Mucosa of rectum (tissue), 2 donors: Measurements from ENCODE around the gene PGRMC2.
"Not testable (repeated sequence)": the region's sequence is repeated elsewhere in the genome, so short reads cannot be mapped to it uniquely, and the experiment has no call there.

ENCODE experiments used
- H3K27ac ChIP-seq, 2 donors: one replicate each; pipeline ENCODE4 v1.7.0; 2013; ENCODE audit warnings: inconsistent platforms in 2 of 2, low read depth in 2 of 2, low read length in 2 of 2
- H3K27me3 ChIP-seq, 2 donors: one replicate each; pipeline ENCODE4 v1.7.0; 2013; ENCODE audit warnings: low read length in 2 of 2; ENCODE audit not compliant: control insufficient read depth in 2 of 2, insufficient read depth in 2 of 2
- H3K36me3 ChIP-seq, 2 donors: one replicate each; pipeline ENCODE4 v1.7.0; 2013; ENCODE audit warnings: low read length in 2 of 2; ENCODE audit not compliant: control insufficient read depth in 2 of 2, insufficient read depth in 2 of 2
- H3K4me1 ChIP-seq, 2 donors: one replicate each; pipeline ENCODE4 v1.7.0; 2013; ENCODE audit warnings: low read length in 2 of 2, mild to moderate bottlenecking in 1 of 2; ENCODE audit not compliant: control insufficient read depth in 2 of 2, insufficient read depth in 2 of 2
- H3K4me3 ChIP-seq, 2 donors: one replicate each; pipeline ENCODE4 v1.7.0; 2013; ENCODE audit warnings: low read length in 2 of 2
- H3K9ac ChIP-seq, 2 donors: one replicate each; pipeline ENCODE4 v1.7.0; 2013; ENCODE audit warnings: low read length in 2 of 2, low read depth in 1 of 2, mild to moderate bottlenecking in 1 of 2
- H3K9me3 ChIP-seq, 2 donors: one replicate each; pipeline ENCODE4 v1.7.0; 2013; ENCODE audit warnings: low read length in 2 of 2; ENCODE audit not compliant: control insufficient read depth in 2 of 2
- donor health status: healthy.
- donor health status: Normal muscosa, but diverticular disease.

The PGRMC2 gene

DNA sequence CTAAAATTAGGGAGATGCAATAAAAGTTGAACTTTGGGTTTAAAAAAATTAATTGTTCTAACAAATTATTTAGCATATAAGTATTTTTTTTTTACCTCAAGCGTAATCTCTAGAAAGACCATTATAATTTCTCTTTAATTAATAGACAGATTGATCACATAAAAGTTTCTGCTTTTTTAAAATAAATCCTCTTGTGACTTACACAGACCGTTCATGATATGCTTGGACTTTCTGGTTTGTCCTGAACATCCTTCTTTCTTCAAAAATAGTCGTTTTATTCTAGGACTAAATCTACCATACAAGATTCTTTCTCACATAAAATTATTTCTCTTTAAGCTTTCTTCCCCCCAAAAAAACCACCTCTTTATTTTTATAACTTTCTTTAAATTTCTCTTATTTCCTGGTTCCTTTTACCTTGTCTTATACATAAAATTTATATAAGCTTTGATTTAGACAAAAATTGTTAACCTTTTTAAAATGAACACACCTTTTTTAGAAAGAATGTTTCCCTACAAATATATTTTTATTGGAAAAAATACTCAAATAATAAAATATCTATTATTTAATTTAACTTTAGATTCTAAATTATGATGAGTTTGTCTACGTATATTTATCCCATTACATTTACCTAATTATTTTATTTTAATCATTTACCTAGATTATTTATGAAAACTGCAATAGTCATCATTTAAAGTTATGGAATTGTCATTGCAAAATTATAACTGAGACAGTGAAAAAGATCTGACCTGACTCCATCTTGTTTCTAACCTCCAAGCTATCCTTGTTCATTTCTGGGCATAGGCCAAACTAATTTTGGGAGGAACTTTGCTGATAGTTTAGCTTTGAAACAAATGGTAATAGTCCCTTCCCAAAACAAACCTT lies 37.6 kb downstream of the PGRMC2 start:
- Histone ChIP-seq H3K4me3 (no peak overlapping the region), H3K9ac (no peak overlapping the region), H3K27ac (no peak overlapping the region), H3K36me3 (no peaks in the 10 kb centered on the region), H3K27me3 (no peaks in the 10 kb centered on the region), H3K9me3 (no peaks in the 10 kb centered on the region), H3K4me1 (no peaks in the 10 kb centered on the region)

- Histone ChIP-seq H3K27ac (no peak overlapping the region), H3K36me3 (no peaks in the 10 kb centered on the region), H3K9ac (no peak overlapping the region), H3K27me3 (no peaks in the 10 kb centered on the region), H3K4me3 (no peak overlapping the region), H3K4me1 (no peaks in the 10 kb centered on the region), H3K9me3 (no peaks in the 10 kb centered on the region)
Measured at GRCh38 chr4:128247906-128248305, 39.7 kb downstream of the PGRMC2 start.

GRCh38 chr4:128245391-128245790 lies 42.2 kb downstream of the PGRMC2 start:
- H3K27me3 ChIP-seq, H3K4me1 ChIP-seq, H3K36me3 ChIP-seq, H3K27ac ChIP-seq, H3K9ac ChIP-seq, H3K9me3 ChIP-seq, H3K4me3 ChIP-seq: not testable (repeated sequence)

GRCh38 chr4:128244379-128244778 lies 43.2 kb downstream of the PGRMC2 start:
- Histone ChIP-seq H3K4me3 (no peak overlapping the region), H3K9ac (no peak overlapping the region), H3K27ac (no peak overlapping the region), H3K9me3 (no peaks in the 10 kb centered on the region), H3K36me3 (no peaks in the 10 kb centered on the region), H3K27me3 (no peaks in the 10 kb centered on the region), H3K4me1 (no peaks in the 10 kb centered on the region)

DNA sequence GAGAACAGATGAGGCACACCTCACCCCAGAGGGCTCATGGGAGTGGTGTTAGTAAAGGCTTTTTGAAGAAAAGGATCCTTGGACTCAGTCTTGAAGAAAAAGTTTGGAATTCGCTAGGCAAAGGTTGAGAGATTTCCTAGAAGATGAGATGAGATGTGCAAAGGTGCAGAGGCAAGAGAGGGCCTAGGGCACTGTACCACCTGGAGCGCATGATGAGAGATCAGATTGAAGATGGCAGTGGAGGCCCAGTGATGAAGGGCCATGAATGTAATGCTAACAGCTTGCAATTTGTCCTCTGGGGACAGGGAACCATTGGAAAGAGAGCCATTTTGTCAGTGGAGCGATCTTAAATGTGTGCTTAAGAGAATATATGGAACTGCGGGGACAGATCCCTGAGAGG lies 45.0 kb downstream of the PGRMC2 start:
- Histone ChIP-seq H3K4me3 (no peak overlapping the region), H3K4me1 (no peaks in the 10 kb centered on the region), H3K9ac (no peak overlapping the region), H3K27me3 (no peaks in the 10 kb centered on the region), H3K27ac (no peak overlapping the region), H3K36me3 (no peaks in the 10 kb centered on the region), H3K9me3 (no peaks in the 10 kb centered on the region)

- Histone ChIP-seq H3K9me3 (no peaks in the 10 kb centered on the region), H3K36me3 (no peaks in the 10 kb centered on the region), H3K4me3 (no peak overlapping the region)
Measured at GRCh38 chr4:128241981-128242380, 45.6 kb downstream of the PGRMC2 start.

DNA sequence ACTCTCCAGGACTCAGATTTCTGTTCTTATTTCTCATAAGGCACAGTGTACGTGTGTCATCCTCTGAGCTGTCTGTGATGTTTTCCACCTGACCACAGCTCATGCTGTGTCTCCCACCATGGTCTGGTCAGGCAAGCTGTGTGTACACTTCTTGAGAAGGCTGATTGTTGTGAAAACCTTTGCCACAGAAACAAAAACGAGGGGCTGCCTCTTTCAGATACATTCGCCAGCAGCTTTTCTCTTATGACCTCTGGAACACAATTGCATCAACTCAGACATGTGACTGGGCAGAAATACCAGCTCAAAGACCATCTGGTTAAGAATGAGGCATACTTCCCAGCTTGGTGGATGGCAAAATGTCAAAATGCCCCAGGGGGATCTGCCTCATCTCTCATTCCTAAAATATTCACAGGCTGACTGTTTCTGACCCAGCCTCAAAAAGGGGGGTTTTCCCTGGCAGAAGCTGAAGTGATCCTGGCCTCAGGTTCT lies 46.1 kb downstream of the PGRMC2 start:
- H3K27me3 ChIP-seq, result no peaks in the 10 kb centered on the region
- H3K9ac ChIP-seq, result no peak overlapping the region
- H3K4me1 ChIP-seq, result no peaks in the 10 kb centered on the region
- H3K36me3 ChIP-seq, result no peaks in the 10 kb centered on the region
- H3K9me3 ChIP-seq, result no peaks in the 10 kb centered on the region
- no peak overlapping the region for H3K27ac ChIP-seq
- H3K4me3 ChIP-seq, result no peak overlapping the region

More at GRCh38 chr4:128241981-128242380, 45.6 kb downstream of the PGRMC2 start:
- no peaks in the 10 kb centered on the region for H3K4me1 ChIP-seq
- no peaks in the 10 kb centered on the region for H3K27me3 ChIP-seq
- no peak overlapping the region for H3K9ac ChIP-seq
- H3K27ac ChIP-seq, result no peak overlapping the region

DNA sequence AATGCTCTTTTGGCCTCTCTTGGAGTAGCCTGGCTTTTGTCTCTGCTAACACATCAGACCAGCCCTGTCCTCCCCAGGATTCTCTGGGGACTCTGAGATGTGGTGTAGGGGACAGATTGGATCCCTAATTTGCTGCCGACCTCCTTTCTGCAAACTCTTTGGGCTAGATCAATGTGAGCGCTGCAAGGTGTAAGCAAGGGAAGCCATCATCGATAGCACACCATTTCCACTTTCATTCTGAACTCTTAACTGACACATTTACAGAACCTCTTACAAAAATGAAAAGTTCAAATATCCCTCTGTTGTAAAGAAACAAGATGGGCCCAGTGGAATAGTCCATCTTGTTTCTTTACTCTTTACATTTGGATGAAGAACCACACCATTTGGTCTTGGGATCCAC lies 46.6 kb downstream of the PGRMC2 start:
- no peaks in the 10 kb centered on the region for H3K9me3 ChIP-seq
- no peaks in the 10 kb centered on the region for H3K36me3 ChIP-seq
- H3K27me3 ChIP-seq, result no peaks in the 10 kb centered on the region
- no peak overlapping the region for H3K27ac ChIP-seq
- H3K4me1 ChIP-seq, result no peaks in the 10 kb centered on the region
- H3K4me3 ChIP-seq, result no peak overlapping the region
- H3K9ac ChIP-seq, result no peak overlapping the region

DNA sequence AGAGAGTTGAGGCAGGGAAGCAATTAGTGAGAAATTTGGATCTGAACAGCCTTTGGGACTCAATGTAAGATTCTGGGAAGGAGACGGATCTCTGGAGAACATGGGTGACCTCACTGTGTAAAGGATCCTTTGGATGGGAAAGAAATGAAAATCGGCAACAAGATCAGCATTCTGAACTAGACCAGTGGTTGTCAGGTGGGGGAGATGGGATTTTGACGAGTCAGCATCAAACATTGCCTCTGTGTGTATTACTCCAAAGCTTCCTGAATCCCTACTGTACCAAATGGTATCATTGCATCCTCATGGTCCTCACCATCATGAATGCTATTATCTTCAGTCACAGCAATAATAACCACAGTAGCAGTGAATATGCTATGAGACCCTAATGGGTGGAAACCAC lies 52.8 kb downstream of the PGRMC2 start:
- H3K27me3 ChIP-seq, result no peaks in the 10 kb centered on the region
- no peaks in the 10 kb centered on the region for H3K4me1 ChIP-seq
- H3K4me3 ChIP-seq, result no peak overlapping the region
- H3K9ac ChIP-seq, result no peak overlapping the region
- H3K9me3 ChIP-seq, result no peaks in the 10 kb centered on the region
- no peaks in the 10 kb centered on the region for H3K36me3 ChIP-seq
- H3K27ac ChIP-seq, result no peak overlapping the region

DNA sequence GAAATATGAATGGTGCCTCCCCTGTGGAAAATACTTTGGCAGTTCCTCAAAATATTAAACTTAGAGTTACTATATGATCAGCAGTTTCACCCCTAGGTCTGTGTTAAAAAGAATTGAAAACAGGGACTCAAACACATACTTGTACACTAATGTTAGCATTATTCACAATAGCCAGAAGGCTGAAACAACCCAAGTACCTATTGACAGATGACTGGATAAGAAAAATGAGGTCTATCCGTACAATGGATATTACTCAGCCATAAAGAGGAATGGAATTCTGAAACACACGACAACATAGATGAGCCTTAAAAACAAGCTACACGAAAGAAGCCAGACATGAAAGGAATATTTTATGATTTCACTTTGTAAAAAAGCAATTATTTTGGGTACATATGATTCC lies 54.9 kb downstream of the PGRMC2 start:
- Histone ChIP-seq H3K4me3 (no peak overlapping the region), H3K36me3 (no peaks in the 10 kb centered on the region), H3K4me1 (no peaks in the 10 kb centered on the region), H3K27ac (no peak overlapping the region), H3K27me3 (no peaks in the 10 kb centered on the region), H3K9ac (no peak overlapping the region), H3K9me3 (no peaks in the 10 kb centered on the region)
